ENCODE data around the gene ACTRT2. TPM values are rescaled to one million over a fixed set of nuclear protein-coding genes. Genes with fewer than 3 reads are reported as not detected.

The ACTRT2 gene
- total and polyA plus RNA-seq, 7 experiments from 2014 or later: not detected

DNA sequence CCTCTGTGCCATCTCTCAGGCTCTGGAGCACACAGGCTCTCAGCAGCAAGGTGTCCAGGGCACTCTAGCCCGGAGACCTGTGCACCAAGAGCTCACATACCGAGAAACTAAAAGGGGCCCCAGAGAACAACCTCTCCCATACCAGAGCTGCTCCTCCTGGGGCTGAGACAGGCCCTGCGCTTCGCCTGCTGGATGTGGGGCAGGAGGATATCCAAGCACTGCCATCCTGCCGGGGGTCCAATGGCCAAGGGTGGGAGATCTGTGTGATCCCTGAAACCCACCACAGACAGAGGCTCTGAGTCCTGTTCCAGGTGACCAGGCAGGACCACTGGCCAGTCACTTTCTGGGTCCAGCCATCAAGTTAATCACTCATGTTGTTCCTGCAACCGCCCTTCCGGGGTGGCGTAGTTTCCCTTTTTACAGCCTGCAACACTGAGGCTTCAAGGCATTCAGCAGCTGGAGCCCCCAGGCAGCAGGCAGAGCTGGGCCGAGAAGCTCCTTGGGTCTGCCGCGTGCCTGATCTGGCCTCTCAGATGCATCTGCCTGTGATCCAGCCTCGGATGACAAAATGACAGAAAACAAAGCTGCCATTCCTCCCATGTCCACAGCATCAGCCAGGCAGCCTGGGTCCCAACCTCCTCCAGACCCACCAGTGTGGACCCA, 36.7 kb upstream of the ACTRT2 start:
- no peak for DNase-seq
- CTCF ChIA-PET: no interaction called here
- Mint-ChIP-seq H3K36me3 (no peaks in the 10 kb centered on the region), H3K4me1 (peaks cover 0 to 6% (median 0%) of the 10 kb centered on the region in 7 donors), H3K27me3 (peaks cover 0 to 6% (median 4%) of the 10 kb centered on the region in 5 donors), H3K27ac (no peak overlapping the region), H3K9me3 (peaks cover 0 to 7% (median 0%) of the 10 kb centered on the region in 11 donors), H3K4me3 (no peak overlapping the region)
- no peak overlapping the region for H3K27ac ChIP-seq (ENCODE audit: low read depth, low read length)
- H3K36me3 ChIP-seq (ENCODE audit: control insufficient read depth in 2 of 3, insufficient read depth in 3 of 3, low read length in 3 of 3): no peaks in the 10 kb centered on the region
- no peak overlapping the region for H3K4me3 ChIP-seq (ENCODE audit: low read length)
- POLR2A ChIA-PET: no interaction called here
- ATAC-seq: no peak
- no peaks in the 10 kb centered on the region for H3K9me3 ChIP-seq (ENCODE audit: control insufficient read depth in 2 of 3, low read length in 3 of 3)
- H3K4me1 ChIP-seq (ENCODE audit: control insufficient read depth in 2 of 2, insufficient read depth in 2 of 2, low read length in 2 of 2): no peaks in the 10 kb centered on the region
- intact Hi-C loops (cut with micrococcal nuclease): no loop called here
- no peaks in the 10 kb centered on the region for H3K27me3 ChIP-seq (ENCODE audit: control insufficient read depth in 2 of 2, insufficient read depth in 2 of 2, low read length in 2 of 2)

DNA sequence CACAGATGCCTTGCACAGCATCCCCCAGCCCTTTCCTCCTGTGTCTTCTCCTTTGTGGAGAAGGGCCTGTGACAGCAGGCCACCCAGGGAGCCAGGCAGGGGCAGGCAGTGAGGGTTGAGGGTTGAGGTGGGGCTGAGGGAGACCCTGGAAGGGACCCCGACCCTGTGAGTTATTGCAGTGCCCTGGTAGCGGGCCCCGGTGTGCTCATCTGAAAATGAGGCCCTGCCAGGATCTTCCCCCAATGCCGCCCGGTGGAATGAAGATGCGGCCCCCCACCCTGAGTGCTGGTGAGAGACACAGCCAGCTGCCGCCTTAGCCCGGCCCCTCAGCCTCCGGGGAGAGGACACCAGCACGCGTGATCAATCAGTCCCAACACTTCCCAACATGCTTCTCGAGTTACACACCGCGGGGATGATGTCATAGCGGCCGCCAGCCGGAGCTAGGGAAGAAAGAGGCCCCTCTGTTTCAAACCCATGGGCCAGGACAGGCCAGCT, 36.2 kb upstream of the ACTRT2 start:
- Histone ChIP-seq H3K4me1 (ENCODE audit: control insufficient read depth in 2 of 2, insufficient read depth in 2 of 2, low read length in 2 of 2) (no peaks in the 10 kb centered on the region), H3K36me3 (ENCODE audit: control insufficient read depth in 2 of 3, insufficient read depth in 3 of 3, low read length in 3 of 3) (no peaks in the 10 kb centered on the region), H3K9me3 (ENCODE audit: control insufficient read depth in 2 of 3, low read length in 3 of 3) (no peaks in the 10 kb centered on the region), H3K27me3 (ENCODE audit: control insufficient read depth in 2 of 2, insufficient read depth in 2 of 2, low read length in 2 of 2) (no peaks in the 10 kb centered on the region), H3K4me3 (ENCODE audit: low read length) (no peak overlapping the region), H3K27ac (ENCODE audit: low read depth, low read length) (no peak overlapping the region)
- DNase-seq (no peak), ATAC-seq (no peak)
- Mint-ChIP-seq H3K4me3 (no peak overlapping the region), H3K4me1 (peaks cover 0 to 6% (median 0%) of the 10 kb centered on the region in 7 donors), H3K27me3 (peaks cover 0 to 8% (median 5%) of the 10 kb centered on the region in 5 donors), H3K36me3 (no peaks in the 10 kb centered on the region), H3K9me3 (peaks cover 0 to 7% (median 0%) of the 10 kb centered on the region in 11 donors), H3K27ac (no peak overlapping the region)
- ChIA-PET CTCF (no interaction called here), POLR2A (no interaction called here)
- intact Hi-C loops (cut with micrococcal nuclease): no loop called here

DNA sequence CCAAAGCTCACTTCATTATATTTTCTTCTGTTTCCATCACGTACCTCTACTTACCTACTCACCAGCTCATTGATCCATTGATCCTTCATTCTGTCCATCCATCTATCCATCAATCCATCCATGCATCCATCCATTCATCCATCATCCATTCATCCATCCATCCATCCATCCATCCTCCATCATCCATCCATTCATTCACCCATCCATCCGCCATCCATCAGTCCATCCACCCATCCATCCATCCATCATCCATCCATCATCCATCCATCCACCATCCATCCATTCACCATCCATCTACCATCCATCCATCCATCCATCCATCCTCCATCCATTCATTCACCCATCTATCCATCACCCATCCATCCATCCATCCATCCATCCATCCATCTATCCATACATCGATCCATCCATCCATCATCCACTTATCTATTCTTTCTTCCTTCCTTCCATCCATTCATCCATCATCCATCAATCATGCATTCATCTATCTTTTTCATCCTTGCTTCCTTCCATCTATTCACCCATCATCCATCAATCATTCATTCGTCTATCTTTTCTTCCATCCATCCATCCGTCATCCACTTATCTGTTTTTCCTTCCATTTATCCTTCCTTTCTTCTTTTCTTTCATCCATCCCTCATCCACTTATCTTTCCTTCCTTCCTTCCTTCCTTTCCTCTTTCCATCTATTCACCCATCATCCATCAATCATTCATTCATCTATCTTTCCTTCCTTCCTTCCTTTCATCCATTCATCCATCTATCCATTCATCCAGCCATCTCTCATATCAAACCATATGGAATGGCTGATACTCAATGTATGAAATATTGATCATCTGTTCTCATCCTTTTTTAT, 35.3 kb upstream of the ACTRT2 start:
- no peak overlapping the region for H3K27ac Mint-ChIP-seq
- H3K36me3 Mint-ChIP-seq: no peaks in the 10 kb centered on the region
- POLR2A ChIA-PET: no interaction called here

GRCh38 chr1:2986549-2987305, 34.5 kb upstream of the ACTRT2 start:
- POLR2A ChIA-PET: no interaction called here
- no peak overlapping the region for H3K4me3 Mint-ChIP-seq
- no peak overlapping the region for H3K27ac Mint-ChIP-seq
- H3K9me3 Mint-ChIP-seq: peaks cover 0 to 7% (median 0%) of the 10 kb centered on the region in 11 donors
- H3K4me1 Mint-ChIP-seq: peaks cover 0 to 6% (median 0%) of the 10 kb centered on the region in 7 donors
- intact Hi-C loops (cut with micrococcal nuclease): no loop called here
- Histone ChIP-seq H3K4me3 (ENCODE audit: low read length) (no peak overlapping the region), H3K27me3 (ENCODE audit: control insufficient read depth in 2 of 2, insufficient read depth in 2 of 2, low read length in 2 of 2) (no peaks in the 10 kb centered on the region), H3K27ac (ENCODE audit: low read depth, low read length) (no peak overlapping the region), H3K4me1 (ENCODE audit: control insufficient read depth in 2 of 2, insufficient read depth in 2 of 2, low read length in 2 of 2) (no peaks in the 10 kb centered on the region), H3K36me3 (ENCODE audit: control insufficient read depth in 2 of 3, insufficient read depth in 3 of 3, low read length in 3 of 3) (no peaks in the 10 kb centered on the region), H3K9me3 (ENCODE audit: control insufficient read depth in 2 of 3, low read length in 3 of 3) (no peaks in the 10 kb centered on the region)
- ATAC-seq: no peak
- H3K36me3 Mint-ChIP-seq: no peaks in the 10 kb centered on the region
- CTCF ChIA-PET: no interaction called here
- H3K27me3 Mint-ChIP-seq: peaks cover 0 to 9% (median 6%) of the 10 kb centered on the region in 5 donors
- DNase-seq: no peak

More for the DNA sequence above, 35.3 kb upstream of the ACTRT2 start:
- H3K9me3 ChIP-seq (ENCODE audit: control insufficient read depth in 2 of 3, low read length in 3 of 3): no peaks in the 10 kb centered on the region
- H3K4me3 Mint-ChIP-seq: no peak overlapping the region
- CTCF ChIA-PET: no interaction called here
- DNase-seq (no peak), ATAC-seq (no peak)
- no peaks in the 10 kb centered on the region for H3K4me1 ChIP-seq (ENCODE audit: control insufficient read depth in 2 of 2, insufficient read depth in 2 of 2, low read length in 2 of 2)
- H3K36me3 ChIP-seq (ENCODE audit: control insufficient read depth in 2 of 3, insufficient read depth in 3 of 3, low read length in 3 of 3): no peaks in the 10 kb centered on the region
- H3K9me3 Mint-ChIP-seq: peaks cover 0 to 7% (median 0%) of the 10 kb centered on the region in 11 donors
- peaks cover 0 to 8% (median 6%) of the 10 kb centered on the region in 5 donors for H3K27me3 Mint-ChIP-seq
- peaks cover 0 to 6% (median 0%) of the 10 kb centered on the region in 7 donors for H3K4me1 Mint-ChIP-seq
- intact Hi-C loops (cut with micrococcal nuclease): no loop called here
- no peak overlapping the region for H3K27ac ChIP-seq (ENCODE audit: low read depth, low read length)
- no peaks in the 10 kb centered on the region for H3K27me3 ChIP-seq (ENCODE audit: control insufficient read depth in 2 of 2, insufficient read depth in 2 of 2, low read length in 2 of 2)
- no peak overlapping the region for H3K4me3 ChIP-seq (ENCODE audit: low read length)

DNA sequence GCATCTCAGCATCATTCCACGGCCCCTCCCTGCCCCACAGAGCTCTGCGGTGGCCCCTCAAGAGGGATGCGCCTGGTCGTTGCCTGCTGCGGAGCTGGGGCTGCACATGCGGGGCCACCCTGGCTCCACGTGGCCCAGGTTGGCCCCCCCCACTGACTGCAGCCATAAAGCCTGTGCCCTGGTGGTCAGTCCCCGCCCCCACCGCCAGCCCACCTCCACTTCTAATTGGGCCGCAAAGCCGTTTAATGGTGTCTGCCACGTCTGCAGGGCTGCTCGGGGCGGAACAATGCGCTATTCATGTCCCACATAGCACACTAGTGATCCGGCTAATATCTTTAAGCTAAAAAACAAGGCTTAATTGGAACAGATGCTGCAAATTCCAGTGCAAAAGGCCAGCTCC, 33.5 kb upstream of the ACTRT2 start:
- no peak overlapping the region for H3K27ac Mint-ChIP-seq
- no peak for DNase-seq
- CTCF ChIA-PET: no interaction called here

DNA sequence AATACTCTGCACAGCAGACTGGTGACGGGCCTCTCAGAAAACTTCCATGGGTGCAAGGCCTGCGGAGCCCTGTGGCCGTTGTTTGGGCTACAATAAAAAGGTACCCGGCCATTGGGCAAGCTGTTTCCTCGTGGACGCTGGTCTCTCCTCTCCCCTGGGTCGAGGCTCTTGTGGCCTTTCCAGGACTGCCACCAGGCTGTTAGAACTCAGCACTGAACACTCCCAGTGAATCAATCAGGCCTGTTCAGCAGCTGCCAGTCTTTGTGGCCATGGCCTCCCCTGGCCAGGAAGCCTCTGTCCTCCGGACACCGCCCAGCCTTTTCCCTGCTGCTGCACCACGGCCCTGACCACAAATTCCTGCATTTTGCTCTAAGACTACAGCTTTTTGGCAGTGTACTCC, 33.0 kb upstream of the ACTRT2 start:
- ChIA-PET POLR2A (no interaction called here), CTCF (no interaction called here)
- Mint-ChIP-seq H3K27me3 (peaks cover 0 to 11% (median 8%) of the 10 kb centered on the region in 5 donors), H3K4me1 (peaks cover 0 to 6% (median 0%) of the 10 kb centered on the region in 7 donors), H3K36me3 (no peaks in the 10 kb centered on the region), H3K9me3 (peaks cover 0 to 9% (median 6%) of the 10 kb centered on the region in 11 donors), H3K4me3 (no peak overlapping the region), H3K27ac (no peak overlapping the region)
- H3K36me3 ChIP-seq (ENCODE audit: control insufficient read depth in 2 of 3, insufficient read depth in 3 of 3, low read length in 3 of 3): no peaks in the 10 kb centered on the region
- DNase-seq (no peak), ATAC-seq (no peak)
- H3K9me3 ChIP-seq (ENCODE audit: control insufficient read depth in 2 of 3, low read length in 3 of 3): no peaks in the 10 kb centered on the region
- no peaks in the 10 kb centered on the region for H3K4me1 ChIP-seq (ENCODE audit: control insufficient read depth in 2 of 2, insufficient read depth in 2 of 2, low read length in 2 of 2)
- no peak overlapping the region for H3K4me3 ChIP-seq (ENCODE audit: low read length)
- intact Hi-C loops (cut with micrococcal nuclease): no loop called here
- H3K27ac ChIP-seq (ENCODE audit: low read depth, low read length): no peak overlapping the region
- no peaks in the 10 kb centered on the region for H3K27me3 ChIP-seq (ENCODE audit: control insufficient read depth in 2 of 2, insufficient read depth in 2 of 2, low read length in 2 of 2)

More for the DNA sequence above, 33.5 kb upstream of the ACTRT2 start:
- no peak overlapping the region for H3K27ac ChIP-seq (ENCODE audit: low read depth, low read length)
- intact Hi-C loops (cut with micrococcal nuclease): no loop called here
- H3K4me1 Mint-ChIP-seq: peaks cover 0 to 6% (median 0%) of the 10 kb centered on the region in 7 donors
- H3K36me3 ChIP-seq (ENCODE audit: control insufficient read depth in 2 of 3, insufficient read depth in 3 of 3, low read length in 3 of 3): no peaks in the 10 kb centered on the region
- POLR2A ChIA-PET: no interaction called here
- no peak overlapping the region for H3K4me3 Mint-ChIP-seq
- no peaks in the 10 kb centered on the region for H3K4me1 ChIP-seq (ENCODE audit: control insufficient read depth in 2 of 2, insufficient read depth in 2 of 2, low read length in 2 of 2)
- no peak overlapping the region for H3K4me3 ChIP-seq (ENCODE audit: low read length)
- peaks cover 0 to 7% (median 3%) of the 10 kb centered on the region in 11 donors for H3K9me3 Mint-ChIP-seq
- no peaks in the 10 kb centered on the region for H3K9me3 ChIP-seq (ENCODE audit: control insufficient read depth in 2 of 3, low read length in 3 of 3)
- H3K36me3 Mint-ChIP-seq: no peaks in the 10 kb centered on the region
- no peak for ATAC-seq
- no peaks in the 10 kb centered on the region for H3K27me3 ChIP-seq (ENCODE audit: control insufficient read depth in 2 of 2, insufficient read depth in 2 of 2, low read length in 2 of 2)
- peaks cover 0 to 9% (median 8%) of the 10 kb centered on the region in 5 donors for H3K27me3 Mint-ChIP-seq
